NCI-H1092 (cell line): ENCODE measurements around the gene COL1A1.

Experiments
- DNase-seq: peaks from one replicate; lab custom pipeline; 2025; lab: John Stamatoyannopoulos, UW

The COL1A1 gene

DNA sequence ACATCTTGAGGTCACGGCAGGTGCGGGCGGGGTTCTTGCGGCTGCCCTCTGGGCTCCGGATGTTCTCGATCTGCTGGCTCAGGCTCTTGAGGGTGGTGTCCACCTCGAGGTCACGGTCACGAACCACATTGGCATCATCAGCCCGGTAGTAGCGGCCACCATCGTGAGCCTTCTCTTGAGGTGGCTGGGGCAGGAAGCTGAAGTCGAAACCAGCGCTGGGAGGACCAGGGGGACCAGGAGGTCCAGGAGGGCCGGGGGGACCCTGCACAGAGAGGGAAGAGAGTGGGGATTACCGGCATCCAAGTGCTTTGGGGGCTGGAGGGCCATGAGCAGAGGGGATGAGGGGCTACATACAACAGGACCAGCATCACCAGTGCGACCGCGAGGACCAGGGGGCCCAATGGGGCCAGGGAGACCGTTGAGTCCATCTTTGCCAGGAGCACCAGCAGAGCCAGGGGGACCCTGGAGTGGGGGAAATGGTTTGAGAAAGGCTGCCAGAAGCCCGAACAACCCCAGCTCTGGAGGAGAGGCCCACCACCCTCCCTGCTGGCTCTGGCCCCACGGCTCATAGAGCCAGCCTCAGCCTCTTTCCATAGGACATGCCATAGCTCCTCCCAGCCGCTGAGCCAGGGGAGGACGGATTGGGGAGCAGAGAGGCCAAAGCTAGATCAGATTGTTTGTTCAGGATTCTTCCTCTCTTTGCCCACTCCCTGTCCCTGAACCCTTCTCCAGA, 14.6 kb downstream of the COL1A1 start:
- no peak for DNase-seq

DNA sequence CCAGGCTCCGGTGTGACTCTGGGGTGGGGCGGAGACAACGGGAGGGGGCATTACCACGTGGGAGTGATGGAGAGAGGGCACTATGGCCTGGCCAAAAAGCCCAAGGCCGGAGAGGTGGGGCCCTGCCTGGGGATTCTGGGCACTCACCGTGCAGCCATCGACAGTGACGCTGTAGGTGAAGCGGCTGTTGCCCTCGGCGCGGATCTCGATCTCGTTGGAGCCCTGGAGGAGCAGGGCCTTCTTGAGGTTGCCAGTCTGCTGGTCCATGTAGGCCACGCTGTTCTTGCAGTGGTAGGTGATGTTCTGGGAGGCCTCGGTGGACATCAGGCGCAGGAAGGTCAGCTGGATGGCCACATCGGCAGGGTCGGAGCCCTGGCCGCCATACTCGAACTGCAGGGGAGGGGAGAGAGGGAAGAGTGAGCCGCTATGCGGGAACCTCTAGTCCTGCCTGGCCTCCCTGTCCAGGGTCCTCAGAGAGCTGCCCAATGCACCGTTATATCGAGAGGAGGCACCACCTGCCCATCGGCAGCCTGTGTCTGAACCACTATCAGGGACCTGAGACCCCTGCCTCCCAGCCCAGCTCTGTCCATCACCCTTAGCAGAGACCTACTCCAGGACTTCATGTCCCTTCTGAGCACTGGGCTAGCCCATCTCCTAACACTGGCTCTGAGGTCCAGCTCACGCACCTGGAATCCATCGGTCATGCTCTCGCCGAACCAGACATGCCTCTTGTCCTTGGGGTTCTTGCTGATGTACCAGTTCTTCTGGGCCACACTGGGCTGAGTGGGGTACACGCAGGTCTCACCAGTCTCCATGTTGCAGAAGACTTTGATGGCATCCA, 15.6 kb downstream of the COL1A1 start:
- DNase-seq = no peak

DNA sequence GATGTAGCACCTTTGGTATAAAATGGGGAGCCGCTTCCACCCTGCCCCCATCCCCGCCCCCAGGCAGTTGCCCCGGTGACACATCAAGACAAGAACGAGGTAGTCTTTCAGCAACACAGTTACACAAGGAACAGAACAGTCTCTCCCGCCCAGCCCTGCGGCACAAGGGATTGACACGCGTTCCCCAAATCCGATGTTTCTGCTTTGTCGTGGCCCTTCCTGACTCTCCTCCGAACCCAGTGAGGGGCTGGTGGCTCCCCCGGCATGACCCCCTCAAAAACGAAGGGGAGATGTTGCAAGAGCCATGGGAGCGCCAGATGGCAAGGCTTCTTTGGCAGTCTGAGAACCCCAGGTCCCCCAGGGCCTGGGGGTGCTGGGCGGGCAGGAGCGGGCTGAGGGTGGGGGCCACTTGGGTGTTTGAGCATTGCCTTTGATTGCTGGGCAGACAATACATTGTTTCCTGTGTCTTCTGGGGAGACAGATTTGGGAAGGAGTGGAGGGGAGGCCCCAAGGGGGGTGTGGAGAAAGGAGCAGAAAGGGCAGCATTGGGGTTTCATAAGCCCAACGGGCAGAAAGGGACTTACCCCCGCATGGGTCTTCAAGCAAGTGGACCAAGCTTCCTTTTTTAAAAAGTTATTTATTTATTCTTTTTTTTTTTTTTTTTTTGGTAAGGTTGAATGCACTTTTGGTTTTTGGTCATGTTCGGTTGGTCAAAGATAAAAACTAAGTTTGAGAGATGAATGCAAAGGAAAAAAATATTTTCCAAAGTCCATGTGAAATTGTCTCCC, 16.6 kb downstream of the COL1A1 start:
- no peak for DNase-seq

DNA sequence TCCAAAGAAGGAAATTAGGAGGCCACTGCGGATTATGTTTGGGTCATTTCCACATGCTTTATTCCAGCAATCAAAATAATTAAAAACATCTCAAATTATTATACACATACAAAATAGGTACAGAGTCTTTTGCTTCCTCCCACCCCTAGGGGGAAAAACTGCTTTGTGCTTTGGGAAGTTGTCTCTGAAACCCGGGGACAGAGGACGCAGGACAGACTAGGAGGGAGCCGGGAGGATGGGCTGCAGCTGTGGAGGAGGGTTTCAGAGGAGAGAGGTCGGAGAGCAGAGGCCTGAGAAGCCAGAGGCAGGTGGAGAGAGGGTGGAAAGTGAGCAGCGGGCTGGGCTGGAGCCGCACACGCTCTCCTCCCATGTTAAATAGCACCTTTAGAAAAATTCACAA, 17.4 kb downstream of the COL1A1 start:
- DNase-seq = no peak

DNA sequence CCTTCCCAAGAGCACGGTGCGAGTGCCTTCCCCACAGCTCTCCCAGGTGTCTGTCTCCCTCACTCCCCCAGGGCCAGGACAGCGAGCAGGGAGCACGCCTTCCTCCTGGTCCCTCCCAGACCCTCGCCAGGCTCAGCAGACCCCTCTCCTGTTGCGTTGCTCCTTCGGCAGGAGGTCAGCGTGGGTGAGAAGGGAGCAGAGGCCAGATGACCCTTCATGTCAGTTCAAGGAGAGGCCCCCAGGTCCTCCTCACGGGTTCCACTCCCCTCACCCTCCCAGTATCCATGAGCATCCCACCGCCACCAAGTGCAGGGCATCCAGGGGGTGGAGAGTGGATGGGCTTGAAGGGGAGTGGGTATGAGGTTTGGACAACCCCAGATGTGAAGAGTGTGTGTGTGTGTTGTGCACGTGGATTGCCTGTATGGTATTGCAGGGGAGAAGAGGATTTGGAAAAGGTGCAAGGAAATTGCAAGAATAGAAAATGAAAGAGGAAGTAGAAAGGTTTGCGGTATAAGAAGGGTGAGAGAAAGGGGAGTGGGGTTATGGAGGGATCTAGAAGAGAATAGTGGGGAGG, 17.9 kb downstream of the COL1A1 start:
- DNase-seq = no peak

DNA sequence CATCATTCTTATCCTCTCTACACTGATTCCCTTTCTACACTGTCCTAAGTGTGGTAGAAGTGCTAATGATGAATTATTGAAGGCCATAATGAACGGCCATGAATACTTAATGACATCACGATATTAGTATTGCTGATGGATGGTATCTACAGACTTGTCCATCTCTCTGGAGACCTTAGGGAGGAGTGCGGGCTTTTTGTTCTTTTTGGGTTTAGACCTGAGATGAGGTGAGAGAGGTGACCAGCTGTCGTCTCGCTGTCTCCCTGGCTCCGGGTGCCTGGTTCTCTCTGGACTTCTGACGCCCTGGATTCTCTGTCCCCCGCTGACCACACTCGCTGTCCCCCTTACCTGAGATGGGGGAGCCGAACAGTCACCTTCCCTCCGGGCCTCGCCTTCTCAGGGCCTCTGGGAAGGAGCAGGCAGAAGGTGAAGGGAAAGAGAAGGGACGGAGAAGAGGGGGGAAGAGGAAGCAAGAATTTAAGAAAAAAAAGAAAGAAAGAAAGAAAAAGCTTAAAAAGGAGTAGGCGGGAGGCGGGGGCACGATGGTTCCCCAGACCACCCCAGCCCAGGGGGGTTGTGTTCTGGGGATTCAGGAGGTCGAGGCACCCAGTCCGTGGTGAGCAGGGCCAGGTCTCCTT, 18.5 kb downstream of the COL1A1 start:
- DNase-seq = no peak

DNA sequence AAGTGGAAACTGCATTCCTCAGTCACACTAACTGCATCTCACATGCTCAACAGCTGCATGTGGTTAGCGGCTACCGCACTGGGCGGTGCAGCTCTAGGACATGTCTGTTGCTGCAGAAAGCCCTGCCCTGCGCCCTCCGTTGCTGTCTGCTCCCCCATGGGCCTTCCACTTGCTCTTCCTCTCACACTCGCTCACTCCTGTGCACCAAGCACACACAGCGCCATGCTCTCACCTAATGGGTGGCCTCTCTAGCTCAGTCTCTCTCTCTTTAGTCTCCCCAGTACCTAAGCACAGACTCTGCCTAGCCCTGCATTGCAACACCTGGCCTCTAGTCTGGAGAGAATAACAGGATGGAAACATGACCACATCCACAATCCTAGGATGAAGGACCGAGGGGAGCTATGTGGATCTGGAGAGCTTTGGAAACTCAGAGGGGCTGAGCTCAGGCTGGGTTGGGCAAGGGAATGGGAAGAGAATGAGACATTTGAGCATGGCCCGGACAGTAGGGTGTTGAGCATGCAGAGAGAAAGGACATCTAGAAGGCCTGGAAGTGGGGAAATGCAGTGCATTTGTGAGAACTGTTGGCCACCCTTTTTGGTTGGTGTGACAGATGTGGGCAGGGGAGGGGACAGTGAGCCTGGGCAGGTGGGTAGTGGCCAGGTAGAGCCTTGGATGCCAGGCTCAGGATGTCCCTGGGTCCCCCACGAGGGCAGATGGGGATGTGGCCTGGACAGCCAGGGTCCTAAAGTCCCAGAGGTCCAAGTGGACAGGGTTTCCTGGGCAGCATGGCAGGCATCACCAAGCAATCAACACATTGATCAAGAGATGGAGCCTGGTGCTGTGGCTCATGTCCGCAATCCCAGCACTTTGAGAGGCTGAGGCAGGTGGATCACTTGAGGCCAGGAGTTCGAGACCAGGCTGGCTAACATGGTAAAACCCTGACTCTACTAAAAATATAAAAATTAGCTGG, 19.6 kb downstream of the COL1A1 start:
- no peak for DNase-seq

DNA sequence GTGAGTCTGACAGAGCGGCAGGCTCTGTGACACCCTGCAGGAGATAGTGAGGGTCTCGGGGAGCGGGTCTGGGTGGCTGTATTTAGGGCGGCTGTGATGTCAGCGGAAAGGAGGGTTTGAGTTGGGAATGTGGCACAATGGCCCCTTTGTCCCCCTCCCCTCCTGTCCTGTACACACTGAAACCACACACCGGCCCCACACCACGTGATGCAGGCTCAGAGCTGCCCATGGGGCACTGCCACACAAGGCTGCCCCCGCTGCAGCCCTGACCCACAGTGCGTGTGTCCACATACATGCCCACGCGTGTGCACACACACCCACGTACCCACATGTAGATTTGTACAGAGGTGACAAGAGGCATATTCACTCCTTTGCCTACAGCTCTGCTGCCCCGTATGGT, 20.3 kb downstream of the COL1A1 start:
- DNase-seq = no peak

DNA sequence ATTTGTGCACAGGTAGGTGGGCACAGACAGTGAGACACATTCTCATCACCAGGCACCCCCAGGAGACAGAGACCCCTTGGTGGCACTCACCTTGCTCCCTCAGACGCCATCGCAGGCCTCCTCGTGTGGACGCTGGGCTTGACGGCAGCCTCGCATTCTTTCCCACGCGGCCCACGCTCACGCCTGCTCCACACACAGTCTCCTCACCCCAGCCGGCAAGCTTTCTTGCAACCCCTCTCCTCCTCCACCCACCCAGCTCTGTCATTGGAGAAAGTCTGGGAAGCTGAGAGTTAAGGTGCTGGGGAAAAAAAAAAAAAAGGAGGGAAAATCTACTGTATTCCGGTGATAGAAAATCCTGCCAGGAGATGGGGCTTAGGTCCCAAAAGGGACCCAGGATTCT, 20.8 kb downstream of the COL1A1 start:
- DNase-seq = no peak

DNA sequence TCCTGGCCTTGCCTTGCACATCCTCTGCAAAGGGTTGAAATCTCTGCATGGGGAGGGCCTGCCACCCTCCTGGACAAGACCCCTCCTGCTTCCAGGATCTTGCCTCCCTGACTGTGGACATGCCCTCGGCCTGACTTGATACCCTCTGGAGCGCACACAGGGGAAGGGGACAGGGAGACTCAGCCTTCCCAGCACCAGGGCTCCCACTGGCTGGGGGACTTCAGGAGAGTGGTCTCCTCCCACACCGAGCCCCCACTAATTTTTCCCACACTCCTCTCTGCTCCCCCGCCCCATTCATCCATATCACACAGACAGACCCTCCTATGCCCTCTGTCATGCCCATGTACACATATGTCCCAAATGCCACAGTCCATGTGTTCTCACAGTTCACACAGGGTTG, 21.3 kb downstream of the COL1A1 start:
- no peak for DNase-seq

DNA sequence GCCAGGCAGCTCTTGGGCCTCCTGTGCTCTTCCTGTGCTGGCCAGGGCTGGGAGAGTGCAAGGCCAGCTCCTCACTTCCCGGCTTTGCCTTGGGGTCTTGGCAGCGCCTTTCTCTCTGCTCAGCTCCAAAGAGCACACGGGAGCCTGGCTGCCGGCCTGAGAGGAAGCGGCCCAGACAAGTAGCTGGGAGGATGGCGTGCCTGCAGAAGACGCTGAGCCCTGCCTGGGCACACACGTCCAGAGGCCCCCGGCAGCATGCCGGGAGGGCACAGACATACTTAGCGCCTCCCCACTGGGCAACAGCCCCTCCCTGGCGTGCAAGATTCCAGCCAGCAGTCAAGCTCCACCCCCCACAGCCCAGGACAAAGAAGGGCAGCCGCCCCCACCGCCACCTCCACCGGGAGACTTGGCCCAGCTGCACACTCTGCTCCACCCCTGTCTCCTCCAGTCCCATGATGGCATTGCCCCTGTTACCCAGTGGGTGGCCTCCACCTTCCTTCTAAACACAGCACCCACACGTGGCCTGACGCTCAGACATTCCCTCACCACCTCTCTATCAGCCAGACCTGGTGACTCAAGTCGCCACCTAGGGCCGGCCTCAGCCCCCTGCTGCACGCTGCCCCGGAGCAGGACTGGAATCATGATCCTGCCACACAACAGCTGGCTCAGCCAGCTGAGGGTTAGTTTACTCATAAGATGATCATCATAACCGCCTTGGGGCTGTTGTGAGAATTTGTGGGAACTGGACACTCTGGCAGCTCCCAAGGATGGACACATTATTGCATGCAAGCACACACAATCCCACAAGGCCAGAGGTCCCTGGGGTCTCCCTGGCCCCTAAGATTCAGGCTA, 23.2 kb downstream of the COL1A1 start:
- DNase-seq = no peak

DNA sequence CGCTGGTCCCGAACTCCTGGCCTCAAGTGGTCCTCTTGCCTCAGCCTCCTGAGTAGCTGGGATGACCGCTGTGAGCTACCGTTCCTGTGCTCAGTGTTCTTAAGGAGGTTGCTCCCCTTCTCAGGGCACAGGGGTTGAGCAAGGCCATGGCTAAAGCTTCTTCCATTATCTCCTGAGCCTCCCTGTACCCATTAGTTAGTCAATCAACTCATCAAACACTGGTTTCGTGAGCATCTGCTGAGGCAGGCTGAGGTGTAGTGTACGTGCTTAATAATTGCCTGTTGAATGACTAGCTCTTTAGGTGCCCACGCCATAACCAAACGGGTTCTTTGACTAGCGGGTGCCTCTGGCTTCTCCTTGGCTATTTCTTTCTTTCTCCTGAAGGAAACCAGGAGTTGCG, 24.0 kb downstream of the COL1A1 start:
- no peak for DNase-seq

DNA sequence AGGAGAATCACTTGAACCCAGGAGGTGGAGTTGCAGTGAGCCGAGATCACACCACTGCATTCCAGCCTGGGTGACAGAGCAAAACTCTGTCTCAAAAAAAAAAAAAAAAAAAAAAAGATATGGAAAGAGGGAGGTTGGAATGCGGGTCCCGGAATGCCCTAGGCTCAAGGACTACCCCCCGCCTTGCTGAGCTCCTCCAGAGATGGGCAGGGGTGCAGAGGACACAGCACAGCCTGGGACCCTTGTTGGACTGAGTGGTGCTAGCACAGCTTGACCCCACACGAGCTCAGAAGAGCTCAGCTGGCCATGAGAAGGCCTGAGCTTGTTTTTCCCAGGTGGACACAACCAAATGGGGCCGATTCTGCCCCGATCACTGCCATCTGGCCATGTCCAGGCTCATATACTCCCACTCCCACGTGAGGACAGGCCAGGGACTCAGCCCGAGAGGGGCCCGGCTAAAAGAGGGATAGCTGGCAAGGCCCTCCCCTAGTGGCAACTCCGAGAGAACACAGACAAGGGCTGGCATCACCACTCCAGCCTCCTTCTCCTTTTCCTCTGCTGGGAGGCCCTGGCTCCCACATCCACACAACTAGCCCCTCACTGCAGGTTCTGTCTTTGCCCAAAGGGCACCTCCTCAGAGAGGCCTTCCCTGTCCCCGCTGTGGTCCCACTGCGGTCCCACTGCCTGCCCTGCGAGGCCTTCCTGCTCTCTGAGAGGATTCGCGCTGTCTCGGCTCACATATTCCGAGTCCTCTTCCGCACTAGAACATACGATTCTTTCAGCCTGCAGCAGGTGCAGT, 24.7 kb downstream of the COL1A1 start:
- DNase-seq = no peak

DNA sequence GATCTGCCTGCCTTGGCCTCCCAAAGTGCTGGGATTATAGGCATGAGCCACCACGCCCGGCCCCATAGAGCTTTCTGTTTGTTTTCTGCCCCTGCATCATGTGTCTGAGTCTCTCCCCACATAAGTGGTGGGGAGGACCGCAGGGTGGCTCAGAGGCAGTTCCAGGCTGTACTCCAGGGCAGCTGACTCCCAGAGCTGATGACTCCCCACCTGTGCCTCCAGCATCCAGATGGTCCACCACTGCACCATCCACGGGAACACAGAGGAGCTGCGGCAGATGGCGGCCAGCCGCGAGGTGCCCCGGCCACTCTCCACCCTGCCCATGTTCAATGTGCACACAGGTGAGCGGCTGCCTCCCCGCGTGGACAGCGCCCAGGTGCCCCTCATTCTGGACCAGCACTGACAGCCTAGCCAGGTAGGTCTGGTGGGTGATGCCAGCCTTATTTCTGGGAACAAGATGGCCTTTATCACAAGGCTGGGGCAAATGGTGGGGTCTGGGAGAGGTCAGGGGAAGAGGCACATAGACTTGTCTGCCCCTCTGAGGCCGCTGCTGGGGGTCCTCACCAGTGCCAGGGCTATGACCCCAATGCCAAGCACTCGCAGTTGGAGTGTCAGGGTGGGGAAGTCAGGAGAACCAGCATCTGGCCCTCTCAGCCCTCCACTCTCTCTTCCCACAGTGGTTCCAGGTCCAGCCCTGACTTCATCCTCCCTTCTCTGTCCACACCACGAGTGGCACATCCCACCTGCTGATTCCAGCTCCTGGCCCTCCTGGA, 26.2 kb downstream of the COL1A1 start:
- DNase-seq = no peak

DNA sequence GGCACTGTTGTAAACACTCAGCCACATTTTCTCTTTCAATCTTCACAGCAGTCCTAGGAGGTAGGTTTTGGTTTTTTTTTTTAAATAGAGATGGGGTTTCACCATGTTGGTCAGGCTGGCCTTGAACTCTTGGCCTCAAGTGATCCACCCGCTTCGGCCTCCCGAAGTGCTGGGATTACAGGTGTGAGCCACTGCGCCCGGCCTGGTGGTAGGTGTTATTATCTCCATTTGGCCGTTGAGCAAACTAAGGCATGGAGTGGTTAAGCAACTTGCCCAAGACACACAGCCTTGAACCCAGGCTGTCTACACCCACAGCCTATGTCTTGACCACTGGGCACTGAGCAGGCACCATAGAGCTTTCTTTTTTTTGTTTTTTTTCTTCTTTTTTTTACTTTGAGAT, 27.0 kb downstream of the COL1A1 start:
- no peak for DNase-seq

DNA sequence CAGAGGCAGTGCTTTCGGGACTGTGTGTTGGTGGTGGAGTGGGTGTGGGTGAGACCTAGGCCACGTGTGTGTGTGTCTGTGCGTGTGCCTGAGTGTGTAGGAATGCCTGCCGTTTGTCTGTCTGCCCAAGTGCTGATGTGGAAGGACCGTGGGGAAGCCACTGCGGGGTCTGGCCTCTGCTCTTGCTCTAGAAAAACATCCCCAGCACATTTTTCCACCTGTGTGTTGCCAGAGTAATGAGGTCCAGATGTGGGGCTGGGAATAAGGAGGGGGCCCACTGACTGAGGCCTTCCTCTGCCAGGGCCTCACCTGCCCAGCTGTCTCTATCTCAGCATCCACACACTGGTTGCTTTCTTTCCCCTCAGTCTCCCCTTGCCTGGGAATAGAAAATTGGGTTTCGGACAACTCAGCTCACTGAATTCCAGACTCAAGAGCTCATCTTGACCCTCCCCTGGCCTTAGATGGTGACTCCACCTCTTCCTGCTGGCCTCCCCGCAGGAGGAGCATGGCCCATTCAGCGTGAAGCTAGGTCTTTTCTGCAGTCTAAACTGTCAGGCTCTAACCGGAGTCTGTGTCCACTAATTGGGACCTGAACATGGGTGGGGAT, 28.0 kb downstream of the COL1A1 start:
- DNase-seq = no peak

DNA sequence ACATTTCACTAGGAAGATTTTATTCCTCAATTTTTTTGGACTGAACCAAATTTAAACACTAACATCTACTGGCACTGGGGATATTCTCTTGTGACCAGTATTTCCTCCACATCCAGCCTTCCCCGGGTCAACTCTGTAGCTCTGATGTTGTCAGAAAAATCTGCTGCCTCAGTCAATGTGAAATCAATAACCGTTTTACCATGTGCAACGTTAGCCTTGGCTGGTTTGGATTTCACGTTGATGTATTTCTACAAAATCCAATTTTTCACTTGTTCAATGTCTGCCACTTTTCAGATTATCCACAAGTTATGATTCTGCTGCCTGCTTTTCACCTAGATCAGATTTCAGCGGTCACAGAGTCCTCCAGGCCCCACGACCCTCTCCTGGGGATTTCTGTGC, 28.5 kb downstream of the COL1A1 start:
- DNase-seq = no peak

DNA sequence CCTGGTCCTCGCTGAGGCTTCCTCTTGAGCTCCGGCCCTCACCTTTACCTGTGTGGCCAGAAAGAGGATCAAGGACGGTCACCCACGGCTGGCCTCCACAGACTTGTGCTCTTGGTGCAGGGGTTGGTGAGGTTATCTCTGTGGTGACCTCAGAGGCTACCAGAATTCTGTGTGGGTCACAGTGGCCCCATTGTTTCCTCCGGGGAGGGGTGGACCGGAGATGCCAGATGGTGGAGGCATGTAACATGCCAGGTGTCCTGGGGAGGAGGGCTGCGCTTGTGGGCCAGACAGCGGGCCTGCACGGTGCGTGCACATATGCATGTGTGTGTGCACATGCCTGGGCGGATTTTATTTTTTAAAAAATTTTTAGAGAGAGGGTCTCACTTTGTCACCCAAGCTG, 29.3 kb downstream of the COL1A1 start:
- DNase-seq = no peak
